NCI-H2171 treated with DMSO at 0.1 percent for 48 hours (cell line): ENCODE data around the gene LTBP1.

Source experiments
- DNase-seq: peaks from one replicate; lab custom pipeline; 2025; lab: John Stamatoyannopoulos, UW

LTBP1 gene

GRCh38 chr2:33011941-33012340 lies 65.2 kb downstream of the LTBP1 start:
- DNase-seq, result no peak

- peak; percentile 4 for DNase-seq
Measured at GRCh38 chr2:33013684-33014110, 66.9 kb downstream of the LTBP1 start.

- peak; percentile 33 for DNase-seq
Measured at GRCh38 chr2:33014268-33014667, 67.5 kb downstream of the LTBP1 start.

GRCh38 chr2:33015421-33016142 lies 68.8 kb downstream of the LTBP1 start:
- no peak for DNase-seq

- no peak for DNase-seq
Measured at GRCh38 chr2:33018271-33018670, 71.5 kb downstream of the LTBP1 start.

- no peak for DNase-seq
Measured at GRCh38 chr2:33019796-33020195, 73.0 kb downstream of the LTBP1 start.

GRCh38 chr2:33020883-33021282 lies 74.1 kb downstream of the LTBP1 start:
- no peak for DNase-seq

GRCh38 chr2:33021542-33022227 lies 74.9 kb downstream of the LTBP1 start:
- DNase-seq, result no peak

- no peak for DNase-seq
Measured at GRCh38 chr2:33022395-33022985, 75.7 kb downstream of the LTBP1 start.

- DNase-seq, result no peak
Measured at GRCh38 chr2:33022989-33023727, 76.4 kb downstream of the LTBP1 start.

GRCh38 chr2:33023728-33024500 lies 77.2 kb downstream of the LTBP1 start:
- no peak for DNase-seq

GRCh38 chr2:33024758-33025157 lies 78.0 kb downstream of the LTBP1 start:
- DNase-seq, result no peak

- no peak for DNase-seq
Measured at GRCh38 chr2:33029459-33029858, 82.7 kb downstream of the LTBP1 start.

GRCh38 chr2:33029926-33030325 lies 83.2 kb downstream of the LTBP1 start:
- DNase-seq, result no peak

GRCh38 chr2:33030326-33030725 lies 83.6 kb downstream of the LTBP1 start:
- no peak for DNase-seq

- no peak for DNase-seq
Measured at GRCh38 chr2:33032245-33032644, 85.5 kb downstream of the LTBP1 start.

GRCh38 chr2:33033606-33034081 lies 86.9 kb downstream of the LTBP1 start:
- peak; percentile 97 for DNase-seq

GRCh38 chr2:33034784-33035183 lies 88.0 kb downstream of the LTBP1 start:
- peak; percentile 71 for DNase-seq

GRCh38 chr2:33038230-33038629 lies 91.5 kb downstream of the LTBP1 start:
- peak; percentile 57 for DNase-seq

- no peak for DNase-seq
Measured at GRCh38 chr2:33038799-33039198, 92.0 kb downstream of the LTBP1 start.

GRCh38 chr2:33040541-33040940 lies 93.8 kb downstream of the LTBP1 start:
- DNase-seq, result no peak

GRCh38 chr2:33042265-33042664 lies 95.5 kb downstream of the LTBP1 start:
- no peak for DNase-seq
